GM18873 (cell line): ENCODE measurements around the gene SUV39H1.

Experiments used
- ATAC-seq: cut with Tn5 transposase; IDR thresholded peaks from one replicate; pipeline ENCODE4 v1.9.1; 2021; ENCODE audit warnings: mild to moderate bottlenecking, moderate library complexity, moderate number of reproducible peaks; ENCODE audit not compliant: unreplicated experiment, low FRiP score

Gene SUV39H1

DNA sequence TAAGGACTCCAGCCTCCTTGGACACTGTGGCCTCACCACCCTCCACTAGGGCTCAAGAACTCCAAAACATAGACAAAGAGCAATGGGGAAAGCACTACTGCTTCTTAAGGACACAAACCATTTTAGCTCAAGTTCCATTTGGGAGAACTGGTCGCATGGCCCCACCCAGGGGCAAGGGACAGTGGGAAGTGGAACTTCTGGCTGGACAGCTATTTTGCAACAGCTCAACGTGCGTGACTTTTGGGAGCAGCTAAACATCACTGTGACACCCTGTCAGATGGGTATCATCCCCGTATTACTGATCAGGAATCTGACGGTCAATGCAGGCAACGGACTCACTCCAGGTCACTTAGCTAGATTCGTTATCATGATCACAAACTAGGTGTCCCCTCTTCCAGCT lies 56.0 kb downstream of the SUV39H1 start:
- no peak for ATAC-seq

DNA sequence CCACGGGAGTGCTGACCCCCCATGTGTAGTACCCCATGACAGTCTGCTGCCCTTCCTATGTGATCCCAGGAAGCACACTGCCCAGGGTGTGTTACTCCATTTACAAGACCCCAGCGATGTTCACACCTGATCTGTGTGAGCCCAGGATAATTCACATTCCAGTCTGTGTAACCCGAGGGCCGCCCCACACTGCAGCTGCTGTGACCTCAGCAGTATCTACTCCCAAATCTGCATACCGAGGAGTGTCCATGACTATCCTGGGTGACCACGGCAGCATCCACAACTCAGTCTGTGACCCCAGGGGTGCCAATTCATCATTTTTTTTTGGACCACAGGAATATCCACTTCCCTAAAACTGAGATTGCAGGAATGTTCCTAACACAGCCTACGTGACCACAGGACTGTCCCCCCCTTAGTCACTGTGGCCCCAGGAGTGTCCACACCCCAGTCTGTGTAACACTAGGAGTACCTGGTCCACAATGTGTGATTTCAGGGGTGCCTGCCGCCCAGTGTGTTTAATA lies 57.2 kb downstream of the SUV39H1 start:
- ATAC-seq = no peak

DNA sequence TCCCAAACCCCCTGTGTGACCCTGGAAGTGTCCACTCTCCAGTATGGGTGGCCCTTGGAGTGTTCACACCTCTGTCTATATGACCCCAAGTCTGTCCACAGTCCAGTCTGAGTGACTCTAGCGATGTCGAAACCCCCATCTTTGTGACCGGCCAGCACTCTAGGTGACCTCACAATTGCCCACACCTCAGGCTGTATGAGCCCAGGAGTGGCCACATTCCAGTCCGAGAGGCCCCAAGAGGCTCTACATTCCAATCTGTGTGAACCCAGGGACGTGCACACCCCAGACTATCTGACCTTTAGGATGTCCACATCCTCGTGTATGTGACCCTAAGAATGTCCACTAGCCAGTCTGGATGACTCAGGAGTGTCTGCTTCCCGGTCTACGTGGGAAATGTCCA lies 57.7 kb downstream of the SUV39H1 start:
- no peak for ATAC-seq
